H9 (cell line): ENCODE results near the gene MMP17. TPM values are rescaled to one million over a fixed set of nuclear protein-coding genes. Genes with fewer than 3 reads are reported as not detected.

Source experiments
- DNase-seq: peaks from one replicate; pipeline ENCODE4 v3.0.0-alpha.2; 2017
- H2AFZ ChIP-seq: one replicate; pipeline ENCODE4 v1.6.1; 2013; ENCODE audit warnings: mild to moderate bottlenecking, low read length, control low read depth, moderate library complexity
- H2AK5ac ChIP-seq: 2 replicates; pipeline ENCODE4 v1.6.1; 2013; ENCODE audit warnings: low read length, control low read depth, mixed read lengths; ENCODE audit not compliant: insufficient read length
- H2BK120ac ChIP-seq: one replicate; pipeline ENCODE4 v1.6.1; 2013; ENCODE audit warnings: low read depth, mild to moderate bottlenecking, low read length, control low read depth, inconsistent platforms; ENCODE audit not compliant: poor library complexity, severe bottlenecking
- H2BK12ac ChIP-seq: 2 replicates; pipeline ENCODE4 v1.6.1; 2013; ENCODE audit warnings: low read length, control low read depth, mixed read lengths, low read depth; ENCODE audit not compliant: insufficient read length
- H2BK15ac ChIP-seq: 2 replicates; pipeline ENCODE4 v1.6.1; 2013; ENCODE audit warnings: low read depth, low read length, control low read depth
- H2BK20ac ChIP-seq: one replicate; pipeline ENCODE4 v1.6.1; 2013; ENCODE audit warnings: low read depth, mild to moderate bottlenecking, low read length, control low read depth, inconsistent platforms; ENCODE audit not compliant: poor library complexity, severe bottlenecking
- H2BK5ac ChIP-seq: 2 replicates; pipeline ENCODE4 v1.6.1; 2013; ENCODE audit warnings: low read length, control low read depth, mixed read lengths; ENCODE audit not compliant: insufficient read length
- H3K14ac ChIP-seq: 2 replicates; pipeline ENCODE4 v1.6.1; 2013; ENCODE audit warnings: low read length, control low read depth; ENCODE audit not compliant: insufficient read depth
- H3K18ac ChIP-seq: 2 replicates; pipeline ENCODE4 v1.6.1; 2013; ENCODE audit warnings: low read depth, mild to moderate bottlenecking, mixed read lengths, low read length, control low read depth; ENCODE audit not compliant: insufficient read length
- H3K23ac ChIP-seq: 2 replicates; pipeline ENCODE4 v1.6.1; 2013; ENCODE audit warnings: low read length, control low read depth, mixed read lengths, low read depth; ENCODE audit not compliant: insufficient read length
- H3K23me2 ChIP-seq: 2 replicates; pipeline ENCODE4 v1.6.1; 2013; ENCODE audit warnings: low read depth, mild to moderate bottlenecking, mixed read lengths, low read length, control low read depth; ENCODE audit not compliant: insufficient read length, poor library complexity, severe bottlenecking
- H3K27ac ChIP-seq: 2 replicates; pipeline ENCODE4 v1.5.1; 2013; ENCODE audit warnings: low read length, control low read depth, mixed read lengths, low read depth; ENCODE audit not compliant: insufficient read length
- H3K27me3 ChIP-seq: 2 replicates; pipeline ENCODE4 v1.6.1; 2013; ENCODE audit warnings: low read length, control low read depth, inconsistent platforms; ENCODE audit not compliant: insufficient read depth
- H3K4ac ChIP-seq: 2 replicates; pipeline ENCODE4 v1.6.1; 2013; ENCODE audit warnings: low read depth, mild to moderate bottlenecking, control low read depth, inconsistent platforms, low read length, moderate library complexity
- H3K4me1 ChIP-seq: 2 replicates; pipeline ENCODE4 v1.6.1; 2013; ENCODE audit warnings: low read length, control low read depth, inconsistent platforms; ENCODE audit not compliant: insufficient read depth
- H3K4me2 ChIP-seq: 2 replicates; pipeline ENCODE4 v1.6.1; 2013; ENCODE audit warnings: low read length, control low read depth, mixed read lengths; ENCODE audit not compliant: insufficient read length, insufficient read depth
- H3K56ac ChIP-seq: 2 replicates; pipeline ENCODE4 v1.6.1; 2013; ENCODE audit warnings: low read depth, mild to moderate bottlenecking, mixed read lengths, low read length, control low read depth; ENCODE audit not compliant: insufficient read length
- H3K79me1 ChIP-seq: 2 replicates; pipeline ENCODE4 v1.6.1; 2013; ENCODE audit warnings: low read depth, mild to moderate bottlenecking, moderate library complexity, low read length, control low read depth, inconsistent platforms; ENCODE audit not compliant: insufficient read depth, poor library complexity, severe bottlenecking
- H3K79me2 ChIP-seq: 2 replicates; pipeline ENCODE4 v1.6.1; 2013; ENCODE audit warnings: low read length, control low read depth, inconsistent platforms; ENCODE audit not compliant: insufficient read depth
- H3K9ac ChIP-seq: 2 replicates; pipeline ENCODE4 v1.6.1; 2013; ENCODE audit warnings: low read length, control low read depth, mixed read lengths; ENCODE audit not compliant: insufficient read length; ENCODE audit errors: extremely low read depth
- H3K9me3 ChIP-seq: one replicate; pipeline ENCODE4 v1.6.1; 2013; ENCODE audit warnings: low read depth, low read length, inconsistent platforms; ENCODE audit not compliant: control insufficient read depth
- H3T11ph ChIP-seq: one replicate; pipeline ENCODE4 v1.6.1; 2013; ENCODE audit warnings: mild to moderate bottlenecking, low read length, control low read depth, inconsistent platforms
- H4K20me1 ChIP-seq: one replicate; pipeline ENCODE4 v1.6.1; 2013; ENCODE audit not compliant: control insufficient read depth, insufficient read length, insufficient read depth
- H4K5ac ChIP-seq: 2 replicates; pipeline ENCODE4 v1.6.1; 2013; ENCODE audit warnings: low read depth, mild to moderate bottlenecking, mixed read lengths, low read length, control low read depth; ENCODE audit not compliant: insufficient read length
- H4K8ac ChIP-seq: replicated peaks from 2 replicates; pipeline ENCODE4 v1.6.1; 2013; ENCODE audit warnings: low read length, control low read depth, mixed read lengths, low read depth; ENCODE audit not compliant: insufficient read length
- H4K91ac ChIP-seq: 2 replicates; pipeline ENCODE4 v1.6.1; 2013; ENCODE audit warnings: low read depth, mild to moderate bottlenecking, moderate library complexity, mixed read lengths, low read length, control low read depth; ENCODE audit not compliant: insufficient read length
- H3K27ac Mint-ChIP-seq, 3 experiments: 2 replicates in 2 of 3; 3 replicates in 1 of 3; pipeline ENCODE4 v1.8.0; 2020 to 2021; ENCODE audit warnings: mixed read lengths in 3 of 3, mild to moderate bottlenecking in 1 of 3, moderate library complexity in 1 of 3
- H3K27me3 Mint-ChIP-seq: 2 replicates; pipeline ENCODE4 v1.8.0; 2021; ENCODE audit warnings: low read depth, mild to moderate bottlenecking, moderate library complexity, mixed read lengths
- H3K36me3 Mint-ChIP-seq, 3 experiments: 2 replicates in 2 of 3; 3 replicates in 1 of 3; pipeline ENCODE4 v1.8.0; 2020 to 2021; ENCODE audit warnings: low read depth in 3 of 3, mixed read lengths in 3 of 3; ENCODE audit not compliant: insufficient read depth in 1 of 3
- H3K4me1 Mint-ChIP-seq, 2 experiments: 2 replicates each; pipeline ENCODE4 v1.8.0; 2020; ENCODE audit warnings: mixed read lengths in 2 of 2
- H3K4me3 Mint-ChIP-seq, 2 experiments: 2 replicates in 1 of 2; 3 replicates in 1 of 2; pipeline ENCODE4 v1.8.0; 2020 to 2021; ENCODE audit warnings: mild to moderate bottlenecking in 2 of 2, mixed read lengths in 2 of 2, moderate library complexity in 1 of 2
- H3K9me3 Mint-ChIP-seq, 2 experiments: 2 replicates in 1 of 2; 3 replicates in 1 of 2; pipeline ENCODE4 v1.8.0; 2020; ENCODE audit warnings: mild to moderate bottlenecking in 2 of 2, mixed read lengths in 2 of 2, moderate library complexity in 1 of 2
- CTCF ChIP-seq: fragments of 200-600 bp; sonication (generic); conservative IDR thresholded peaks from 3 replicates; pipeline ENCODE4 v1.8.0; 2021; ENCODE audit warnings: antibody characterized with exemption, mild to moderate bottlenecking
- WGBS: extraction: QIAGEN DNeasy Blood & Tissue Kit; methylation state at CpG from one replicate; pipeline ENCODE4 v1.1.7; 2013; ENCODE audit warnings: missing lambda C conversion rate, low lambda C conversion rate, mixed read lengths; ENCODE audit not compliant: insufficient read length; ENCODE audit errors: extremely low coverage; 5-methylcytosine and 5-hydroxymethylcytosine counted together
- total RNA-seq: library from RNA; stranded (reverse); gene quantifications from 2 replicates; pipeline ENCODE4 v1.2.1, GENCODE V29; 2021

Gene MMP17
- total RNA-seq, 1 experiment from 2014 or later, result 14.8 TPM

GRCh38 chr12:131818821-131819585, 9.2 kb upstream of the MMP17 start:
- no CpG with 5 or more reads among the region's 30 CpGs for WGBS
- DNase-seq, result no peak
- no peaks in the 10 kb centered on the region for H4K20me1 ChIP-seq
- H3K27me3 Mint-ChIP-seq, result no peaks in the 10 kb centered on the region; the same call in none of the 2 replicates
- no peak overlapping the region for H3K18ac ChIP-seq
- no peak overlapping the region for H3K4me3 Mint-ChIP-seq
- H3K27ac Mint-ChIP-seq, result peak overlapping the region in 1 of 3 experiments; percentile 76; a peak in 1 of 7 replicates
- H3K23me2 ChIP-seq, result no peaks in the 10 kb centered on the region
- H3K4ac ChIP-seq, result no peak overlapping the region
- H3K4me2 ChIP-seq, result no peak overlapping the region
- peaks cover 2 to 4% of the 10 kb centered on the region in 2 experiments; a peak in 1 of 4 replicates for H3K4me1 Mint-ChIP-seq
- no peaks in the 10 kb centered on the region for H3K9me3 ChIP-seq
- no peak overlapping the region for H3K9ac ChIP-seq
- H2BK120ac ChIP-seq, result no peak overlapping the region
- H3T11ph ChIP-seq, result no peak overlapping the region
- no peak overlapping the region for H3K27ac ChIP-seq
- H3K36me3 Mint-ChIP-seq, result peaks cover 0 to 3% (median 0%) of the 10 kb centered on the region in 3 experiments; a peak in 2 of 7 replicates
- H3K27me3 ChIP-seq, result no peaks in the 10 kb centered on the region
- H3K4me1 ChIP-seq, result no peaks in the 10 kb centered on the region
- no peaks in the 10 kb centered on the region for H3K79me1 ChIP-seq
- H2AFZ ChIP-seq, result no peak overlapping the region
- no peak overlapping the region for H4K8ac ChIP-seq
- no peak for TF ChIP-seq CTCF
- H4K91ac ChIP-seq, result no peak overlapping the region
- H3K56ac ChIP-seq, result no peak overlapping the region
- no peak overlapping the region for H4K5ac ChIP-seq
- no peak overlapping the region for H3K23ac ChIP-seq
- H2BK5ac ChIP-seq, result no peak overlapping the region
- H2BK15ac ChIP-seq, result no peak overlapping the region
- no peak overlapping the region for H2BK12ac ChIP-seq
- H2BK20ac ChIP-seq, result no peak overlapping the region
- no peak overlapping the region for H2AK5ac ChIP-seq
- no peak overlapping the region; the same call in 1 of the 2 replicates for H3K14ac ChIP-seq
- peaks cover 1 to 5% of the 10 kb centered on the region in 2 experiments; a peak in 3 of 5 replicates for H3K9me3 Mint-ChIP-seq
- H3K79me2 ChIP-seq, result no peaks in the 10 kb centered on the region
